Inflammatory macrophage (primary cell): ENCODE results near the gene ITGA3.

Source experiments
- DNase-seq, 2 donors: peaks; one replicate each; pipeline ENCODE4 v3.0.0-alpha.2; 2020 to 2022

ITGA3 gene

DNA sequence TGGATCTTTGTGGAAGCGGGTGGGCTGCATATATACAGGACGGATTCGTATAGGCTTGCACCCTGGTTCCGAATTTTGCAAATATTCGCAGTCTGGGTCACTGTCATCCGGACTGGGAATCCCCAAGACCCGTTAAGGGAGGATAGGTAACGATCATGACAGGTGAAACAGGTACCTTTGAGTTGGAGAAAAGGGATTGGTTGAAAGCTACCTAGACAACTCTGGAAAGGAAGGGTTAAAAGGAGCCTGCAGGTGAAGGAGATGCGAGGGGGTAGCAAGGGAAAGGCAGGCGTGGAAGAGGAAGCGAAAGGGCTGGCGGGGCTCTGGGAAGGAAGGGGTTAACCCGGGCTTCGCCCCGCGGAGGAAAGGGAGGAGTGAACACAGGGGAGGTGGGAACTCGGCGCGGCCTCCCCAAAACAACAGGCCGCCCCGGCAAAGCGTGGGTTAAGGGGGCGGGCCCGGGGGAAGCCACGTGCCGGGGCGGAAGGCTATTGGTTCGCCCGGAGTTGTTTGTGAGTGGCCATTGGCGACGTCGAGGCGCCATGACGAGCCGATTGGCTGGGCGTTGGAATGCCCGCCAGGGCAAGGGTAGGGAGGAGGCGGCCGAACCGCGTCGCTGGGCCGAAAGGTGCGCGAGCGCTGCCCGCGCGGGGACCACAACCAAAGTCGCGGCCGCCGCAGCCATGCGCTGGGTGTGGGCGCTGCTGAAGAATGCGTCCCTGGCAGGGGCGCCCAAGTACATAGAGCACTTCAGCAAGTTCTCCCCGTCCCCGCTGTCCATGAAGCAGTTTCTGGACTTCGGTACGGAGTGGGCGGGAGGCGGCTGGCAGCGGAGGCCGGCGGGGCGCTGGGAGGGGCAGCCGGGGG lies 39.1 kb downstream of the ITGA3 start, which contains the start of gene PDK2:
Gene PDK2 (plus strand): TSS at position 599 of the 867 bp plus-strand sequence. CDS start 85 bp downstream, at position 684.
- DNase-seq = peak; percentile 97

DNA sequence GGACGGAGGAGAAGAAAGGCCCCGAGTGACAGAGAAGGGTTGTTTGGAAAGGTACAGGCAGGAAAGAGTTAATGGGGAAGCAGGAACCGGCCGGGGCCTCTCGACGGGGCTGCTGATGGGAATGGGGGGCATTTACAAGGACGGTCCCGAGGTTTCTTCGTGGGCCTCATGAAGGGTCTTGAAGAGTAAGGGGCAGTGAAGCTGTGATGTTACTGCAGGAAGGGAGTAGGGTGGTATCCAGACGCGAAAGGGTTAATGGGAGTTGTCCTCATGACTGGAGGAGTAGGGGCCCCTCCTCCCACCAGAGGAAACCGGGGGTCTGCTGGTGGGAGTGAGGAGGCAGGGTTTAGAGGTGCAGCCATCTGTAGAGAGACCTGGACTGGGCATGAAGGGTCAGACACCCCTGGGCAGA lies 39.7 kb downstream of the ITGA3 start:
- DNase-seq = no peak

DNA sequence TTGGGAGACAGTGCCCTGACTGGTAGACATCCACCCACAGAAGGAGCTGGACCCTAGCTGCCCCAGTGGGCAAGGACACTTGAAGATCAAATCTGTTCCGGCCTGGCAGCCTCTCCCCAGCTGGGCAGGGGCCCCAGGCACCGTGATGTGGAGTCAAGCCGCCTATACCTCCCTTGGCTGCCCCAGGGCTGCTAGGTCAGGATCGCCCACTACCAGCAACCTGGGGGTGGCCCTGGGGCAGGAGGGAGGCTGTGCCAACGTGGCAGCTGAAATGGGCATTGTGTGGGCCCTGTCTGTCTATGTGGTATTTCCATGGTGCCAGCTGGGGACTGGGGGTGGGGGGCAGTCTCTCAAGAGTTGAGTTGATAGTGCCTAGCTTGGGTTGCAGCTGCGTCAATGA lies 40.2 kb downstream of the ITGA3 start:
- DNase-seq = no peak

DNA sequence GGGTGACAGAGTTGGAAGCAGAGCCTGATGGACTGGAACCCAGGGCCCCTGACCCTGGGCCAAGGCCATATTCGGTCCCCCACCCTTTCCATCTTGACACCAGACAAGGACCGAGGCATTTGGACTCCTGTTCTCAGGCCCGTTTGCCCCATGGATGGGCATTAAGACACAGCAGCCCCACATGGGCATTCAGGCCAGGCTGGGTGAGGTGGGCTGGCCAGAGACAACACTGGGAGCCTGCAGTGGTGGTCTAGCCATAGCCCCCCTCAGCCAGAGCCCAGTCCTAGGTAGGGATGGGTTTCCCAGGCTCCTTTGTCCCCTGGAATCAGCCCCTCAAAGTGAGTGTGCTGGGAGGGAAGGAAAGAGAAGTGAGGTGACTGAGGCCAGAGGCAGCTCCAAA lies 40.8 kb downstream of the ITGA3 start:
- DNase-seq = no peak

DNA sequence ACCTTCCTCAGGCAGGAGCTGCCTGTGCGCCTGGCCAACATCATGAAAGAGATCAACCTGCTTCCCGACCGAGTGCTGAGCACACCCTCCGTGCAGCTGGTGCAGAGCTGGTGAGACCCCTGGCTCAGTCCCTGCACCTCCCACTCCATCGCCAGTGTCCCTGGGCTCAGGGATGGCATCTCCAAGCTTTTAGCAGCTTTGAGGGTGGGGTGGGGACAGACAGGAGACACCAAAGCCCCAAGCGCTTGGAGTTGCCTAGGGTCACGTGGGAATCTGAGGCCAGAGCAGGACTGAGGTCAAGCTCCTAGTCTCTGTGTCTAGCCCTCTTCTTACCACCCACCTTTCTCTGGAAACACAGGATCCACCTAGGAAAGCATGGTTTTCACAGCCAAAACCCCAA lies 41.5 kb downstream of the ITGA3 start:
- DNase-seq = no peak

DNA sequence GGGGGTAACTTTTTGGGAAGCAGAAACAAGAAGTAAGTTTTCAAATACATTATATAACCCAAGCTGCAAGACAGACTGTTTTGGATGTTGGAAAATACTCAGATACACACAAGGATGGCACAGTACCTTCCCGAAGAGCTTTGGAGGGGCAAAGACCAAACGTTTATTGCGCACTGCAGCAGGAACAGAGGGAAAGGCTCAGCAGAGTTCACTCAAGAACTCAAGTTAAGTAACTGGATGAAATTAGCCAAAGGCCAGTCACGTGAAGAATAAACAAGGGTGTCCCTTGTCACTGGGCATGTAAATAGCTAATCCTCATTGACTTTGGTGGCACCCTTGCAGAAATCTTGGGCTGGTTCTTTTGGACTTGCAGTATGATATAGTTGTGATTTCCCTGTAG lies 42.0 kb downstream of the ITGA3 start:
- no peak for DNase-seq

DNA sequence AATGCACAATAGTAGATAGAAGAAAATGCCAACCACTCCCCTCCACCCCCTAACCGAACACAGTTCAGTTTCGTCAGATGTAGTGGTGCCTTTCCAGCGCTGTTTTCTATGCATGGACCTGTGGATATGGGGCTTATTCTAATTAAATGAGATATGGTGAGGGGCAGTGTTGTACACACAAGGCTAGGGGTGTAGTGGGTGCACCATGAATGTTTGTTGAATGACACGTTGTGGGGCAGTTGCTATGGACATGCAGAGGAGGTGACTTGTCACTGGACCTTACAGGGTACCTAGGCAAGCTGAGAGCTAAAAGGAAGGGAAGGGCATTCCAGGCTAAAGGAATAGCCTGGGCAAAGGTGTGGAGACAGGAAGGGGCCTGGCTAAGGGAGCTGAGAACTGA lies 42.7 kb downstream of the ITGA3 start:
- DNase-seq = no peak

DNA sequence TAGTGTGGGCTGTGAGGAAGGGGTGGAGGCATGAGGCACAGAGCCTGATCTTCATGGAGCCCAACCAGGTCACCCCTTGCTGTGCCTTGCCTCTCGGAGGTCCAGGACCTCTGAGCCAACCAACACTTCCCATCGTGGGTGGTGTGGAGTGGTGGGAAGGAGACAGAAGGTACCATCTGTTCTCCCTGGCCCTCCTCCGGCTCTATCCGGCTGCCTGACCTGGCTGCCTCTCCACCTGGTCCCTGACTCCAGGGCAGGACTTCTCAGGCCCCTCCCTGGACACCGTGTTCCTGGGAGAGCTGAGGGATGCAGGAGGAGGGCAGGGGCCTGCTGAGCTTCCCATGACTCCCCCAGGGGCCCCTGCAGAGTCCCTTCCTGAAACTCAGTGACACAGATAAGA lies 43.1 kb downstream of the ITGA3 start:
- no peak for DNase-seq

DNA sequence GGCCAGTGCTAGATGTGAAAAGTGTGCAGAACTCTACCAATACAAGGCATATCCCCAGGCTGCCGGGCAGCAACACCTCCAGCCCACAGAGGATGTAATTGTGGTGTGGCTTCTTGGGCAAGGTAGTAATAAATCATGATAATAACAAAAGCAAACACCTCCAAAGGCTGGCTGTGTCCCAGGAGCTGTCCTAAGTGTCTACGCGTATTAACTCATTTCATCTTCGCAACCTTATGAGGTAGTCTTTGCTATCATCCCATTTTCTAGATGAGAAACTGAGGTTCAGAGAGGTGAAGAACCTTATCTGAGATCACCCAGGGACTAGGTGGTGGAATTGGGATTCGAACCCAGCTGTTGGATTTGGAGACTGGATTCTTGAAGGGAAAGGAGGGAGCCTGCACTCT lies 44.6 kb downstream of the ITGA3 start:
- DNase-seq = no peak

DNA sequence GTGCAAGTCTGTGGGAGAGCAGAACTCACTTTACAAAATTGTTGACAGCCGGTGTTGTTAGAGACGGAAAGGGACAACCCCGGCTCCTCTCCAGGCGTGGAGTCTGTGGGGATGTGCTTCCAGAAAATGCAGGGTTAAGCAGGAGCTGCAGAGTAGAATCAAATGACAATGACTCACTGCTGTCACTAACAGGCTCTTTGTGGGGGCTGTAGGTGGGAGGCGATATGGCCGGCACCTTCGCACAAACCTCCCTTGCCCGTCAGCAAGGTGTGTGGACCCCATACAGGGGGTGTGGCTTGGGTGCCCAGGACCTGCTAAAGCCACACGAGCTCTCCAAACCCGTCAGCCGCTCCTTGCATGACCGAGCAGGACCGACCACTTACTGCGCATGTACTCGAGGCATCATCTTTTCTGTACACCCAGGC lies 45.0 kb downstream of the ITGA3 start:
- DNase-seq = peak in 1 of 2 donors; percentile 12

DNA sequence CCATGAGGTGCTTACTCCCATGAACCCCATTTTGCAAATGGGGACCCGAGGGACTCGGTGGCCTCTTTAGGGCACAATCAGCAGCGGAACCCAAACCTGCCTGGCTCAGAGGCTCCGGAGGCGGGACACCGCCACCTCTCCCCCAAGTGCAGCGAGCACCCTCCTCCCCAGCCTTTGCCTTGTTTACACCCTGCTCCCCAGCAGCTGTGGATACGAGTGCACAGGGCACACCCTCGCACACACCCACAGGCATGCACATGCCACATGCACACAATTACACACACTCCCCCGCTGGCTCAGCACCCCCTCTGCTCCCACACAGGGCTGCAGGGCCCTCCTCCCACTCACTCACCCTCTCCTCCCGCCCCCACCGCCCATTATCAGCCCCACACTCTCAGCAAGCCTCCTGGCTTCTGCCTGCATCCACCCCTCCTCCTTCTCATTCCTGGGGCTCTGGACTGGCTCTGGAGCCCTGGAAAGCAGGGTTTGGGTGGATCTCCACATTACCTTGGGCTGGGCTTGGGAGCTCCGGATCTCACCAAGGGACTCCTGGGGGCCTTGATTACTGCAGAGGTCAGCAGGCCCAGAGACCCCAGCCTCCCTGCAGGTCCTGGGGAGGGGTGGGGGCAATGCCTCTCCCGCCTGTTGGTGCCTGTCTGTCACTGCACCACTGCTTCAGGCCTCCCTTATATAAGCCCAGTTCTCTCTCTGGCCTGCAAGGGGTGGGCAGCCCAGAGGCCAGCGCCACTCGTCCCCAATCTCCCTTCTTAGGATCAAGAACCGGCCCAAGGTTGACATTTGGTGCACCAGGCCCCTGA lies 45.6 kb downstream of the ITGA3 start:
- no peak for DNase-seq

DNA sequence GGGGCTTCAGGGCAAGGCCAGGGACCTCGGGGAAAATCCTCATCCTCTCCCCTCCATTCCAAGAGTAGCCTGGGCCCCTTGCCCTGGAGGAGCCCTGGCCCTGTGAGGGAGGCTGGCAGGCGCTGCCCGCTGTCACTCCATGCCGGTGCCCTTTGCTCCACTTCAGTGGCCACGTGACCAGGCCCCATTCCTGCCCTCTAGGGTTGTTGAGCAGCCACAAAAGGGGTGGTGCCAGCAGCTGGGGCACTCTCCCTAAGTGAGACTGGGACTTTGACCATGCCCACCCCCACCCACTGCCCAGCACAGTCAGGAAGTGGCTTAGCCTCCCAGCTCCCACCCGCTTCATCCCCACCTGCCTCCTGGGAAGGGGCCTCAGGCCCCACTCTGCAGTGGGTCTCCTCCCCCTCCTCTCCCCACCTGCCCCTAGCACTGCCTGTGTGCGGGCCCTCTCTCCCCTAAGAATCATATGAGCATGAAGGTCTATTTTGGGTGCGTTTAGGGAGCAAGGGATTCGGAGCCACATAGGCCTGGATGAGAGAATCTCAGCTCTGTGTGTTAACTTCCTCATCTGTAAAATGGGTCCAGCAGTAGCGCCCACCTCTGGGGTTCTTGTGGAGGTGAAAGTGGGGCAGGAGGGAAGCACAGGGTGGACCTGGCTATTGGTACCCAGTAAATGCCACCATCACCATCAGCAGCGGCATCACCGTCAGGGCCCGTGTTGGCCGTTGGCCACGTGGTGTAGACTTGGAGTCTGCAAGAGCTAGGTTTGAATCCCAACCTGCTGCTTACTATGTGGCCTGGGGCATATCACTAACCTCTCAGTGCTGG lies 46.5 kb downstream of the ITGA3 start:
- DNase-seq = no peak

DNA sequence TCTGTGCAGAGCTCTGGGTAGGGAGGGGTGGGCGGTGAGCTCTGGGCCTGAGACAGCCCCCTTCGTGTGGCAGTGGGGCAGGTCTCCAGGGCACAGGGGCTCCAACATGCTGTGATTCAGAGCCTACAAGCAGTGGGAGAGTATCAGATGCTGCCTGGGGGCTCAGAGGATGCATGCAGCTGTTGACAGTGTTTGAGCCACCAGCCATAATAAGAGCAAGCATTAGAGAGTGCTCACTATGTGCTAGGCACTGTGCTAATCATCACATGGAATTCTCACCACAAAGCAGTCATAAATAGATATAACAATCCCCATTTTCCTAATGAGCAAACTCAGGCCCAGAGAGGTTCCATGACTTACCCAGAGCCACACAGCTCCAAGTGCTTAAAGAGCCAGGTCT lies 47.3 kb downstream of the ITGA3 start:
- DNase-seq = no peak

DNA sequence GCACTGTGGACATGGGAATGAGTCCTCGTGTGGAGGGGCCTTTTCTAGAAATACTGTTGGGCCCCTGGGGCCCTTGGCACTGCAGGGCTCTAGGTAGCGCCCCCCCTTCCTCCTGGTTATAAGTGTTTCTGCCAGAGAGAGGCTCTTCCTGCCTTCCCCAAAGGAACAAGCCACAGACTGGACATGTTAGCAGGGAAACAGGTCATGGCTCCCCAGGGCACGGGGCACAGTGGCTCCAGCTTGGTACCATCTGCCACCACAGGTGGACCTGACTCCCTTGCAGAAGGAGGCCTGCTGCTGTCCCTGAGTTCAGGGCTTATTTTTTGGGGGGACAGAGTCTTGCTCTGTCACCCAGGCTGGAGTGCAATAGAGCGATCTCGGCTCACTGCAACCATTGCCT lies 48.0 kb downstream of the ITGA3 start:
- no peak for DNase-seq

DNA sequence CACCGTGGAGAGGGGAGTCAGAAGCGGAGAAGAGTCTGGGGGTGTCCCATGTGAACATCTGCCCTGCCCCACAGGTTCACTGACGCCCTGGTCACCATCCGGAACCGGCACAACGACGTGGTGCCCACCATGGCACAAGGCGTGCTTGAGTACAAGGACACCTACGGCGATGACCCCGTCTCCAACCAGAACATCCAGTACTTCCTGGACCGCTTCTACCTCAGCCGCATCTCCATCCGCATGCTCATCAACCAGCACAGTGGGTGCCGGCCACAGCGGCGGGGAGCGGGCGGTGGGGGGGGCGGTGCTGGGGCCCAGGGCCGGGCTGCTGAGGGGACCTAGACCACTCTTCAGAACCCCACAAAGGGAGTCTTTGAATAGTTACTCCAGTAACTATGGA lies 49.9 kb downstream of the ITGA3 start:
- DNase-seq = no peak

DNA sequence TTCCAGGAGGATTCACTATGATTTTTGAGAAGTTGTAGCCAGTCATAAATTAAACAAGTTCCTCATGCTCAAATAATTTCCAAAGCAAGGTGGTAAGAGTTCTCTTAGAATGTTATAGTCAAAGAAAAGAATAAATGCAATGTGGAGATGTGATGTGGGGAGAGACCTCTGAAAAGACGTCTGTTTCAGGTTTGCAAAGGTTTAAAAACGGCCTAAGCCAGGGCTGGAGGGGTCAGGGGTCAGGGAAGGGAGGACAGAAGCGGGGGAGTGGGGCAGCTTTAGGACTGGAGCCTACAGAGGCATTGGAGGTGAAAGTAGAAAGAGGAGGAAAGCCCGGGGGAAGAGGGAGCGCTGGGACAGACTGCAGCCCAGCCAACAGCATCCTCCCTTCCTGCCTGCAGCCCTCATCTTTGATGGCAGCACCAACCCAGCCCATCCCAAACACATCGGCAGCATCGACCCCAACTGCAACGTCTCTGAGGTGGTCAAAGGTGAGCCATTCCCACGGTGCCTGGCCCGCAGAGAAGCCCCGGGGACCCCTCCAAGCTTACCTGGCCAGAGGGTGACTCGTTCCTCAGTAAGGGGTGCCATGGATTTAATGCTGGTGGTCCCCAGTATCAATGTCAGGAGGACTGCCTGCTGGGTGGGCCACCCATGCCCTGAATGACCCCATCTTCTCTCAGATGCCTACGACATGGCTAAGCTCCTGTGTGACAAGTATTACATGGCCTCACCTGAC lies 50.7 kb downstream of the ITGA3 start:
- DNase-seq = no peak

DNA sequence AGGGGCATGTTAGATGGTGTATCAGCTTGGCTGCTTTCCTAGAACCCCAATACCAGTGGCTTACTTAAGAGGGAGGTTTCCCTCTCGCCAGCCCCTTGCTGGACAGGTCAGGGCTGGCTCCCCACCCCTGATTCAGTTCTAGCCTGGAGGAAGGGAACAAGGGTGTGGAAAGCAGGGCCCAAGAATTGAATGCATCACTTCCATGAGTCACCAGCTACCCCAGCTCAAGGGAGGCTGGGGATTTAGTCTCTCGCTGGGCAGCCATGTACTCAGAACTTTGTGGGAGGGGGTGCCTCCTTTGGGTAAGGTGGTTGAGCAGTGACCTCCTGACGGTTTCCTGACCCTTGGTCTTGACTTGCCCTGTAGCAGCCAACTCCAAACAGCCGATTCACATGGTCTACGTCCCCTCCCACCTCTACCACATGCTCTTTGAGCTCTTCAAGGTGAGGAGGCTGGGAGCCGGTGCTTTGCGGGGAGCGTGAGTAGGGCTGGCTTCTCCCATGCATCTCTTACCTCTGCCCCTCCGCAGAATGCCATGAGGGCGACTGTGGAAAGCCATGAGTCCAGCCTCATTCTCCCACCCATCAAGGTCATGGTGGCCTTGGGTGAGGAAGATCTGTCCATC lies 52.0 kb downstream of the ITGA3 start:
- no peak for DNase-seq

DNA sequence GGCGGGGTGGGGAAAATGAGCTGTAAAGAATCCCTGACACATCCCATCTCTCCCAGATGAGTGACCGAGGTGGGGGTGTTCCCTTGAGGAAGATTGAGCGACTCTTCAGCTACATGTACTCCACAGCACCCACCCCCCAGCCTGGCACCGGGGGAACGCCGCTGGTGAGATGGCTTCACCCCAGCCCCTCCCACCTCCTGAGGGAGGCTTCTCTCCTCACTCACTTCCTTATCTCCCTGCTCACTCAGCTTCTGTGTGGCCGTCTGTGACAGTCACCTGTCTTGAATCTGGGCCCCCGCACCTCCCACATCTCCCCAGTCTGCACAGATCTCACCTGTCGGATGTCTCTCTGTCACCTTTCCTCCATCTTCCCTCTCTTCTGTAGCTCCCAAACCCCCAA lies 52.6 kb downstream of the ITGA3 start:
- DNase-seq = no peak

DNA sequence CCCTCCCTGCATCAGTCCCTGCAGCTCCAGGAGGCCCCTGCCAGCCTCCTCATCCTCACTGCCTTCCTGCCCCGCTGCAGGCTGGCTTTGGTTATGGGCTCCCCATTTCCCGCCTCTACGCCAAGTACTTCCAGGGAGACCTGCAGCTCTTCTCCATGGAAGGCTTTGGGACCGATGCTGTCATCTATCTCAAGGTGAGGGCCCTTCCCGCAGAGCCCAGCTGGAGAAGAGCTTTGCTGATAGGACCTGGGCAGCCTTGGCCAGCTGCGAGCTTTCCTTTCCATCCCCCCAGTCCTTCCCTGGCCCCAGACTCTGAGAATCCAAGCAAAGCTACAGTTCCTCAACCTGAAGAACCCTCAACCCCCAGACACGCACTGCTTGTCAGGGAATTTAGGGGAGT lies 53.3 kb downstream of the ITGA3 start:
- DNase-seq = no peak

DNA sequence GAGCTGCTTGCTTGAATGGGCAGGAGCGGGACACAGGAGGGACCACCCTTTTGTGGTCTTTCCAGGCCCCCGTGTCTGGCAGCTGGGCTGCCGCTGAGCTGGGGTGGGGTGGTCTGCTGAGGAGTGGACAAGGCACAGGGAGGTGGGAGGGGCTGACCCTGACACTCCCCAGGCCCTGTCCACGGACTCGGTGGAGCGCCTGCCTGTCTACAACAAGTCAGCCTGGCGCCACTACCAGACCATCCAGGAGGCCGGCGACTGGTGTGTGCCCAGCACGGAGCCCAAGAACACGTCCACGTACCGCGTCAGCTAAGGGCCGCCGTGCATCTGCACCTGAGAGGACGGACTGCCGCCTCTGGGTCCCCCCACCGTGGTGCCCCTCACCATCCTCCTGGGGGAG lies 53.9 kb downstream of the ITGA3 start:
- no peak for DNase-seq

DNA sequence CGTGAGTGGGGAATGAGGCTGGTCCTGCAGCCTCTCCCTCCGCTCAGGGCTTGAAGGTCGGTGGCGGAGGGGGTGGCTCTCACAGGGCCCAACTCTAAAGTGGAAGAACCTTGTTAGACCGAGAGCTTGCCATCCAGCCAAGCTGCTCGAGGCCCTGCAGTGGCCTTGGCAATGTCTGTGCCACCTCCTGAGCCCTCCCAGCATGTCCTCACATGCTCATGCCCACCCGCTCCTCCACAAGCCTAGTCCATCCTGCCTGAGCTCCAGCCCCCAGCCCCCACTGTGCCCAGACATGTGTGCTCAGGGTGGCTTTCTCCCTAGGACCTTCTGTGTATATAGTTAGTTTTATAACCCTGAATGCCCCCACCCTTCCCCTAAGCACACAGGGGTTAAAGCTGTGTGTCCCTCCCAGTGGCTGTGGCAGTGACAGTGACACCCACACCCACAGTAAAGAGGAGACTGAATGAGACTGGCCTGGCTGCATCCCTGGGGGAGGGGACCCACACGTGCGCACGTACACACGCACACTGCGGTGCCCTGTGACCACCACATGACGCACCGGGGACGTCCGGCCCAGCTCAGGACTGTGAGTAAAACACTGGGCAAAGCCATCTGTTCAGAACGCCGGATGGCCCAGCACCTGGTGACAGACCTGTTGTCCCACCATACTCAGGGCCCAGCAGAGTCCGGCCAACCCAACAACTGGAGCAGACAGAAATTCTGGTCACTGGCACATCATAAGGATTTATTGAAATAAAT lies 54.9 kb downstream of the ITGA3 start:
- DNase-seq = no peak
